ENCODE results near the gene TAF3. TPM values are rescaled to one million over a fixed set of nuclear protein-coding genes. Genes with fewer than 3 reads are reported as not detected.

Gene TAF3
- total RNA-seq, 1 donor from 2014 or later, result 12.6 TPM

GRCh38 chr10:8044908-8045725 is 226.8 kb downstream of the TAF3 start:
- H3K27me3 Mint-ChIP-seq, result peaks cover 81% of the 10 kb centered on the region
- H3K27ac Mint-ChIP-seq, result no peak overlapping the region
- ChIA-PET POLR2A (no interaction called here), CTCF (no interaction called here)
- H3K9me3 Mint-ChIP-seq, result no peaks in the 10 kb centered on the region
- peaks cover 49% of the 10 kb centered on the region for H3K4me1 Mint-ChIP-seq
- intact Hi-C loops (cut with micrococcal nuclease), result loop anchor here (10.0 kb wide), 1 partner anchor 520 kb away; no protein-coding TSS in a partner anchor
- H3K36me3 Mint-ChIP-seq (ENCODE audit: low read depth), result no peaks in the 10 kb centered on the region
- ATAC-seq (ENCODE audit: low read depth) (no peak), DNase-seq (no peak)
- peak overlapping the region; percentile 3 for H3K4me3 Mint-ChIP-seq
- no peak for TF ChIP-seq CTCF (IDR thresholded peaks at IDR 0.05)

GRCh38 chr10:8045726-8046494 is 227.6 kb downstream of the TAF3 start:
- H3K27ac Mint-ChIP-seq, result no peak overlapping the region
- ChIA-PET CTCF (no interaction called here), POLR2A (no interaction called here)

GRCh38 chr10:8047452-8048280 is 229.4 kb downstream of the TAF3 start:
- H3K9me3 Mint-ChIP-seq, result no peaks in the 10 kb centered on the region
- TF ChIP-seq CTCF (IDR thresholded peaks at IDR 0.05), result no peak
- ATAC-seq (ENCODE audit: low read depth), result no peak
- ChIA-PET POLR2A (interaction anchor here (0.6 kb wide), 1 partner anchor 8 kb away, joined by 4 read pairs; no protein-coding TSS in a partner anchor), CTCF (interaction anchor here (0.7 kb wide), 1 partner anchor 1160 kb away, joined by 3 read pairs; no protein-coding TSS in a partner anchor)
- H3K4me3 Mint-ChIP-seq, result peak overlapping the region; percentile 15
- H3K27ac Mint-ChIP-seq, result no peak overlapping the region
- H3K36me3 Mint-ChIP-seq (ENCODE audit: low read depth), result no peaks in the 10 kb centered on the region
- peaks cover 47% of the 10 kb centered on the region for H3K4me1 Mint-ChIP-seq
- H3K27me3 Mint-ChIP-seq, result peaks cover 66% of the 10 kb centered on the region
- intact Hi-C loops (cut with micrococcal nuclease), result loop anchor here (10.0 kb wide), 1 partner anchor 523 kb away; no protein-coding TSS in a partner anchor
- DNase-seq, result no peak

More at GRCh38 chr10:8045726-8046494, 227.6 kb downstream of the TAF3 start:
- H3K4me1 Mint-ChIP-seq, result peaks cover 51% of the 10 kb centered on the region
- no peak overlapping the region for H3K4me3 Mint-ChIP-seq
- intact Hi-C loops (cut with micrococcal nuclease), result loop anchor here (10.0 kb wide), 1 partner anchor 521 kb away; no protein-coding TSS in a partner anchor
- ATAC-seq (ENCODE audit: low read depth), result no peak
- H3K9me3 Mint-ChIP-seq, result no peaks in the 10 kb centered on the region
- no peaks in the 10 kb centered on the region for H3K36me3 Mint-ChIP-seq (ENCODE audit: low read depth)
- peaks cover 75% of the 10 kb centered on the region for H3K27me3 Mint-ChIP-seq
- DNase-seq, result no peak
- no peak for TF ChIP-seq CTCF (IDR thresholded peaks at IDR 0.05)

GRCh38 chr10:8048281-8049008 is 230.1 kb downstream of the TAF3 start:
- H3K27me3 Mint-ChIP-seq, result peaks cover 65% of the 10 kb centered on the region
- no peak overlapping the region for H3K27ac Mint-ChIP-seq
- ChIA-PET POLR2A (no interaction called here), CTCF (no interaction called here)
- H3K36me3 Mint-ChIP-seq (ENCODE audit: low read depth), result no peaks in the 10 kb centered on the region
- intact Hi-C loops (cut with micrococcal nuclease), result loop anchor here (10.0 kb wide), 1 partner anchor 524 kb away; no protein-coding TSS in a partner anchor
- no peak for DNase-seq
- H3K4me1 Mint-ChIP-seq, result peaks cover 48% of the 10 kb centered on the region
- peak overlapping the region; percentile 41 for H3K4me3 Mint-ChIP-seq
- no peak for ATAC-seq (ENCODE audit: low read depth)
- TF ChIP-seq CTCF (IDR thresholded peaks at IDR 0.05), result no peak
- H3K9me3 Mint-ChIP-seq, result no peaks in the 10 kb centered on the region

Measured in activated B cell treated with CpG ODN at 0.5 μM for 24 hours (primary cell).